Stimulated activated naive CD8-positive, alpha-beta T cell treated with anti-CD3 and anti-CD28 coated beads, Interleukin-15, Interleukin-2, amounts not matched to agents 100 ng/mL and 50 ng/mL, for 24 hours (primary cell): ENCODE measurements around the gene CNNM2.
"Not testable (repeated sequence)": the region's sequence is repeated elsewhere in the genome, so short reads cannot be mapped to it uniquely, and the experiment has no call there.

Experiments
- H3K27ac Mint-ChIP-seq: one replicate; pipeline ENCODE4 v1.8.0; 2021; ENCODE audit warnings: mild to moderate bottlenecking, mixed read lengths
- H3K27me3 Mint-ChIP-seq: one replicate; pipeline ENCODE4 v1.8.0; 2021; ENCODE audit warnings: mixed read lengths
- H3K36me3 Mint-ChIP-seq: one replicate; pipeline ENCODE4 v1.8.0; 2021; ENCODE audit warnings: low read depth, mixed read lengths
- H3K4me1 Mint-ChIP-seq: one replicate; pipeline ENCODE4 v1.8.0; 2021; ENCODE audit warnings: low read depth, mixed read lengths
- H3K4me3 Mint-ChIP-seq: one replicate; pipeline ENCODE4 v1.8.0; 2021; ENCODE audit warnings: mild to moderate bottlenecking, mixed read lengths
- H3K9me3 Mint-ChIP-seq: one replicate; pipeline ENCODE4 v1.8.0; 2021; ENCODE audit warnings: mixed read lengths

Gene CNNM2

DNA sequence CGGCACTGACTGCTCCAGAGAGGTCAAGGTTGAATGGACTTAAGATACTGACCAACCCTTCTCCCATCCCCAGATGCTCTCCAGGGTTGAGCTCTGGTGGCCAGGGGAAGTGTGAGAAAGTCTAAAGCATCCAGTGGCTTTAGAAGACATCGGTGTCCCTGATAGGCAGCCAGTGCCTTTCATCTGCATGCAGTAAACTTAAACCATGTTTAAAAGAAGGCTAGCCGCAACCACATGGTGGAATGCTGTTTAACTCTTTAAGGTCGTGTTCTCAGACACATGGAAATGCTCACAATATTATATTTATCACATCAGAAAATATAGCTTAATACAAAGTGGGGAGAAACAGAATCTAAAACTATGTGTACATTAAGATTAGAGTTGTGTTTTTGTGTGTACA is 137.0 kb downstream of the CNNM2 start:
- H3K9me3 Mint-ChIP-seq: no peaks in the 10 kb centered on the region

DNA sequence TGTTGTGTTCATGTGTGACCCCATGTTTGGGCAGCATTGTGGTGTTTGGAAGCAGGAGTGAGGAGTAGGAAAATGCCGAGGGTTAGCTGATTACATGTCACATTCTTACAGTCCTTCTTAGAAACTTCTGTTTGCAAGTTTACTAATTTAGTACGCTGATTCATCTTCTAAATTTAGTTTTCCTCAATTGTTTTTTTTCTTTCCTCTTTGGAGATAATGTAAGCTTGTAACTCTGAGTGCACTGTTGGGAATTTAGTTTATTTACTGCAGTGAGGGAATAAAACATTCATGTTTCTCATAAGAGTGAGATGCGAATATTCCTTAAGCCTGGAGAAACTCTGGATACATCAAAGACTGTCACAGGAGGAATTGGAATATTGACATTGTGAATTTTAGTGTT is 139.9 kb downstream of the CNNM2 start:
- no peak overlapping the region for H3K27ac Mint-ChIP-seq
- H3K9me3 Mint-ChIP-seq: no peaks in the 10 kb centered on the region
- H3K36me3 Mint-ChIP-seq: peaks cover 6% of the 10 kb centered on the region
- no peak overlapping the region for H3K4me3 Mint-ChIP-seq
- peaks cover 23% of the 10 kb centered on the region for H3K4me1 Mint-ChIP-seq
- no peaks in the 10 kb centered on the region for H3K27me3 Mint-ChIP-seq

More for the DNA sequence above, 137.0 kb downstream of the CNNM2 start:
- no peaks in the 10 kb centered on the region for H3K27me3 Mint-ChIP-seq
- H3K4me1 Mint-ChIP-seq: peaks cover 25% of the 10 kb centered on the region
- H3K27ac Mint-ChIP-seq: no peak overlapping the region
- no peak overlapping the region for H3K4me3 Mint-ChIP-seq
- peaks cover 6% of the 10 kb centered on the region for H3K36me3 Mint-ChIP-seq

DNA sequence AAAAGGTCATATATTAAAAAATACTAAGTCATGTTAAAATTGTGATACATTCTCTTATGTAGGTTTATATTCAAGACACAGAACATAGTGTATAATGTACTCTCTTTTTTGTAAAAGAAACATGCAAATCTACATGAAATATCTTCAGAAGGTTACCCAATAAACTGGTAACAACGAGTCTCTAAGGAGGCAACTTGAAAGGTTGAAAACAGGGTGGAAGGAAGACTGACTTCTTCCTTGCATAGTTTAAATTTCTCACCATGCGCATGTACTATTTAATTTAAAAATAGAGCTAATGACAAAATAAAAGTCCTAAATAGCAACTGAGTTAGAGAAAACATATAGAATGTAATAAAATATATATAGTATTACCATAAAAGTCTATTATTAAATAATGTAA is 142.5 kb downstream of the CNNM2 start:
- Mint-ChIP-seq H3K4me3 (no peak overlapping the region), H3K36me3 (peaks cover 6% of the 10 kb centered on the region), H3K9me3 (no peaks in the 10 kb centered on the region), H3K4me1 (no peaks in the 10 kb centered on the region), H3K27ac (no peak overlapping the region), H3K27me3 (no peaks in the 10 kb centered on the region)

DNA sequence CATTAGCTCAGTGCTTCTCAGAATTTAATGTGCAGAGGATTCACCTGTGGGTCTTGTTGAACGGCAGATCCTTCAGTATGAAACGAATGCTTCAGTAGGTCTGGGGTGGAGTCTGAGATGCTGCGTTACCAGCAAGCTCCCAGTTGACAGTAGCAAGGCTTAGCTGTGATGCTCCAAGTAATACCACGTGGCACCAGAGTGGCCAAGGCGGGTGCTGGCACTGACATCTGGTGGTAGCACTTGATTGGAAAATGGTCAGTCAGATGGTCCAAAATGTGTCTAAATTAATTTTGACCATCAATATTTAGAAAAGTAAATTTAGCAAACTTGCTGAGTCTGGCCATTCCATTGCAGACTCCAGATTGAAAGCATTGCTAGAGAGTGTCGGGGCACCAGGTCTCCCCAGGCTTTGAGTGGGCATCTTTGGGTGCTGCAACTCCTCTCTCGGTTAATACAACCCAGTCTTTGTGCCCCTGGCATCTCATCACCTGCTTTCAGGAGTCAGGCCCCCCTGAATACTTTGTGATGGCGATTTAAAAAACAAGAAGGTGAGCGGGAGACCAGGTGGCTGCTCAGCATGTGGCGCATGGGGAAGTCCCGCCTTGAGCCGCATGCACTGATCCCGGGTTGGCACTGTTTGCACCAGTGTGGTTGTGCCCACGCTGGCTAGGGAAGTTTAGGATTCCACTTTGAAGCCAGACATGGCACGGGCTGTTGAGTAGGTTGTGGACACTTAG is 144.9 kb downstream of the CNNM2 start:
- no peaks in the 10 kb centered on the region for H3K9me3 Mint-ChIP-seq

DNA sequence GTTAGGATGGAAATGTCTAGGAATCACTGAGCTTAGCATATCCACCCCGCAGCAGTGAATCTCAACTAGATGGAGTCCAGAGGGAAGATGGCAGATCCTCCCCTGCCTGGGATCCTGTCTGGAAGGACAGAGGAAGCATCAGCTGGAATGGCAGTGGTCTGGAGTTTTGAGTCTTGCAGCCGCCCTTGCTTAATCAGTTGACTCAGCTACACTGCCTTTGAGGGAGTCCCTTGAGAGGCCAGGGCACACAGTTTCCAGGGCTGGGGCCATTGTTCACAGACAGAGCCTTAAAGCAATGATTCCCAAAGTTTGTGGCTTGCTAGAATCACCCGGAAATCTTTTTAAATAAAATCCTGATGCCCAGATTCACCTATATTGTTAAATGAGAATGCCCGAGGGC is 146.9 kb downstream of the CNNM2 start:
- H3K4me1 Mint-ChIP-seq: peaks cover 8% of the 10 kb centered on the region
- H3K36me3 Mint-ChIP-seq: no peaks in the 10 kb centered on the region

More for the DNA sequence above, 144.9 kb downstream of the CNNM2 start:
- Mint-ChIP-seq H3K4me3 (no peak overlapping the region), H3K27me3 (no peaks in the 10 kb centered on the region), H3K27ac (no peak overlapping the region), H3K4me1 (no peaks in the 10 kb centered on the region), H3K36me3 (no peaks in the 10 kb centered on the region)

DNA sequence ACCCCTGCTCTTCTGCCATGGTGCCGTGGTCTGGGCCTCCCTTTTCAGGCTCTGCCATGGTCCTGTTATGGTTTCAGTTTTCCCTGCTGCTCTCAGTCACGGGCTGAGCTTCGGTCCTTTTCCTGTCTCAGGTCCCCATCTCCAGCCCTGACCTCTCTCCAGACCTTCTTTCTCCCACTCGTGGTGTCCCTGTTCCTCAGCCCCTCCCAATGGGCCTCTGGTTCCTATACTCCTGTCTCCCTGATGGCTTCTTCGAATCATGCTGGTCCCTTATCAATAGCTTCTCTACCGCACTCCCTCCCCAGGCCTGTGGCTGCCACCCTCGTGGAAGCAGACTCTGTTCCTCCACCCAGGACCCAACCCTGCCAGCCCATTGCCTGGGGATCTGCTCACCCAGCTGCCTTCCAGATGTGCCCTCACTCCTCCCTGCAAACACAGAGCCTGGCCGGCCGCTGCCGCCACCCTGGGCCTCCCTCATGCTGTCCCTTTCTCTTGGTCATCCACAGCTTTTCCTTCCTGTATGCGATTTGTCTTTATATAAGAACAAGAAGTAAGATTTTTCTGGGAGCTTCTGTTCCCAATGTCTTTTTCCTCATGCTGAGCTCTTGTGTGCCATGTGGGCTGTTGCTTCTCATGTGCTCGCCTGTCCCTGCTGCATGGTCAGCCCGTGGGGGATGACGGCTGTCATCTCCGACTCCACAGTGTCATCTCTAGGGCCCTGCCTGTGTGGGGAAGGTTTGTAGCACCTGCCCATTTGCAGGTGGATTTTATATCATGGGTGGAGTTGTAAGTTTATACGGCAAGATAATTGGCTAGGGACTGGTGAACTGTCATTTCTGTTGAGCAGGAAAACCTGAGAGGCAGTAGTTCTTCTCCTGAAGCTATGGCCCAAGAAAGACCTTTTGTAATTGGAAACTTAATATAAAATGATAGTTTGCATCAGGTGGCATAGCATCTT is 148.3 kb downstream of the CNNM2 start:
- Mint-ChIP-seq H3K36me3 (no peaks in the 10 kb centered on the region), H3K27me3 (no peaks in the 10 kb centered on the region), H3K4me3 (no peak overlapping the region), H3K9me3 (no peaks in the 10 kb centered on the region), H3K4me1 (peaks cover 20% of the 10 kb centered on the region), H3K27ac (no peak overlapping the region)

More for the DNA sequence above, 146.9 kb downstream of the CNNM2 start:
- H3K27me3 Mint-ChIP-seq: no peaks in the 10 kb centered on the region
- H3K4me3 Mint-ChIP-seq: no peak overlapping the region
- no peak overlapping the region for H3K27ac Mint-ChIP-seq
- H3K9me3 Mint-ChIP-seq: no peaks in the 10 kb centered on the region

DNA sequence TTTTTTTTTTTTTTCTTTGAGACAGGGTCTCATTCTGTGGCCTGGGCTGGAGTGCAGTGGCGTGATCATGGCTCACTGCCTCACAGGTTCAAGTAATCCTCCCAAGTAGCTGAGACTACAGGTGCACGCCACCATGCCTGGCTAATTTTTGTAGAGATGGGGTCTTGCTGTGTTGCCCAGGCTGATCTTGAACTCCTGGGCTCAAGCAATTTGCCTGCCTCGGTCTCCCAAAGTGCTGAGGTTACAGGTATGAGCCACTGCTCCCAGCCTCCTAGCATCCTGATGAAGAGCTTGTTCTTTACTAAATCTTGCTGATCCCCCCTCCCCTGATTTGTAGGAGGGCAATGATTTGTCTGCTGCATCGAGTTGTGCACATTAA is 149.0 kb downstream of the CNNM2 start:
- H3K4me1 Mint-ChIP-seq: peaks cover 20% of the 10 kb centered on the region
- H3K27me3 Mint-ChIP-seq, H3K27ac Mint-ChIP-seq, H3K36me3 Mint-ChIP-seq, H3K4me3 Mint-ChIP-seq, H3K9me3 Mint-ChIP-seq: not testable (repeated sequence)

DNA sequence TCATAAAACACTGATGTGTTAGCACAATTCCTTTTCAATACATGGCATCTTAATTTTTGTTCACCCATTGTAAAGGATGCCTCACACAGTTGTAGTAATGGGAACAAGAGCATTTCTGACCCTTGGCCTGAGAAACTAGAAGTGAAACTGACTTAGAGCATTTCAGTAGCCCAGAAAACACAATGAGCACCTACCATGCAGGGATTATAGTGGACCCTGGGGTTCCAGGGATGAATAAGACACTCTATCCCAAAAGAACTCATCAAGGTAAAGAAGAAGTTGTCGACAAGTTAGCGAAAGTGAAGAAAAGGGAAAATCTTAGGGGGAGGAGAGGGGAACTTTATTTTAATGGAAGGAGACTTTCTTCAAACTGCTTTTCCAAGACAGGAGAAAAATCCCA is 149.4 kb downstream of the CNNM2 start:
- H3K9me3 Mint-ChIP-seq: no peaks in the 10 kb centered on the region
- H3K4me1 Mint-ChIP-seq: peaks cover 20% of the 10 kb centered on the region
- H3K27me3 Mint-ChIP-seq: no peaks in the 10 kb centered on the region
- no peak overlapping the region for H3K4me3 Mint-ChIP-seq
- H3K27ac Mint-ChIP-seq: no peak overlapping the region
- H3K36me3 Mint-ChIP-seq: no peaks in the 10 kb centered on the region

DNA sequence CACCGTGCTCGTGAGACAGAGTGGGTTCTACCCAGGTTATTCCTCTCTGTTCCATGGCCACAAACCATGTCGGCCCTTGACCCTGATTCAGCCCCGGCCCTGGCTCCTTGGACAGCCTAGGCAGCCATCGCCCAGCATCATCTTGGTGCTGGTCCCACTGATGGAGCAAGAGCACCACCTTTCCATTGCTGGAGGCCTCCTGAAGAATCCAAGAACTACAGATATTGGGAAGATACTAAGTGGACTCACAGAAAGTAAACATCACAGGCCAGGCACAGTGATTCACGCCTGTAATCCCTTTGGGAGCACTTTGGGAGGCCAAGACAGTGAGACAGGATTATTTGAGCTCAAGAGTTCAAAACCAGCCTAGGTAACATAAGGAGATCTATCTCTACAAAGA is 149.9 kb downstream of the CNNM2 start:
- Mint-ChIP-seq H3K27ac (no peak overlapping the region), H3K9me3 (no peaks in the 10 kb centered on the region), H3K4me3 (no peak overlapping the region), H3K4me1 (peaks cover 20% of the 10 kb centered on the region), H3K36me3 (no peaks in the 10 kb centered on the region), H3K27me3 (no peaks in the 10 kb centered on the region)

DNA sequence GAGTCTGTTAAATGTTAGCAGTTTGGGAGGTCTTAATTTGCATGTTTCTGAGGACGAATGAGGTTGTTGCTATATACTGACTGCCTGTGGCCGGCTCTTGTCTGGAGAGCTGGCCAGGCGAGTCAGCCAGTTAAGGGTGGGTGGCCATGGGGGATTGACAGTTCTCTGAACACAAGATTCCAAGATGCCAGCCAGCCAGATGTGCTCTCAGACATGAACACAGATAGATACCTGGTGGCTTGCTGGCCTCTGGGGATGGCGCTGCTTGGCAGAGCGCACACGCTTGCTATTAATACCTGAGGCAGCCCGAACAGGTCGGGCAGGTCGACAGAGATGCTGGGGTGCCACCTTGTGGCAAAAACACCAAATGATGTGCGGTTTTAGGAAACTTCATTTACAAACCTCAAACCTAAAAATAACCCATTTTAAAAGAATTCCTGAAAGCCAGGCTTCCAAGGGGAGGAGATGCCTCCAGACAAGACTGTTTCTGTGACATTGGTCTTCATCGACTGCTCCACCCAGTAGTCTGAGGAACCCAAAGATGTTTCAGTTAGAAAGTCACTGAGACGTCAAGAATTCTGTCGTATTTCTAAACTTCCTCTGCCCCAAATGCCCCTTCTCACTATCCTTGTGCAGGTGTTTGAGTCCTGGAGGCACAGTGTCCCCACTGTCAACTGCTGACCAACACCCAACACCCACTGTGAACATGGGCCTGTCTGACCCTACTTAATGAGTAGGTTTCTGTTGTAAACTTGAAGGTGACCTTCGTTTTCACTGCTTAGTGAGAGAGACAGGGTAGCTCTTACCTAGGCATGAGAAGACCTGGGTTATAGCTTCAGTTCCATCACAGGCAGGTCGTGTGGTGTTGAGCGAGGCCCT is 151.6 kb downstream of the CNNM2 start:
- peaks cover 20% of the 10 kb centered on the region for H3K4me1 Mint-ChIP-seq
- no peak overlapping the region for H3K27ac Mint-ChIP-seq

DNA sequence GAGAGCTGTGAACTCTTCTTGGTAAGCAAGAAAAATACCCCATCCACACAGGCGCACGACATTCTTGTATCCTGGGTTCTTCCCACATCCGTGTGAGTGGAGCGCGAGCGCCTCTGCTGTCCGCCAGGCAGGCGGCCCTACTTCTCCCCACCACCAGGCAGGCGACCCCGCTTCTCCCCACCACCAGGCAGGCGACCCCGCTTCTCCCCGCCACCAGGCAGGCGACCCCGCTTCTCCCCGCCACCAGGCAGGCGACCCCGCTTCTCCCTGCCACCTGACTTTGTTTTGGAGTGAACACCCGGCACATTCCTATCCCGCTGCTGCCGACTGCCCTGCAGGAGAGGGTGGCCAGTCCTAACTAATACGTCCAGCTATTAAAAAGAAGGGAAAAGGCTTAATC is 154.2 kb downstream of the CNNM2 start:
- H3K36me3 Mint-ChIP-seq: peaks cover 5% of the 10 kb centered on the region
- H3K9me3 Mint-ChIP-seq: no peaks in the 10 kb centered on the region
- H3K27me3 Mint-ChIP-seq: no peaks in the 10 kb centered on the region
- no peak overlapping the region for H3K27ac Mint-ChIP-seq
- H3K4me3 Mint-ChIP-seq: no peak overlapping the region
- peaks cover 20% of the 10 kb centered on the region for H3K4me1 Mint-ChIP-seq

More for the DNA sequence above, 151.6 kb downstream of the CNNM2 start:
- Mint-ChIP-seq H3K36me3 (no peaks in the 10 kb centered on the region), H3K4me3 (no peak overlapping the region), H3K27me3 (no peaks in the 10 kb centered on the region), H3K9me3 (no peaks in the 10 kb centered on the region)

DNA sequence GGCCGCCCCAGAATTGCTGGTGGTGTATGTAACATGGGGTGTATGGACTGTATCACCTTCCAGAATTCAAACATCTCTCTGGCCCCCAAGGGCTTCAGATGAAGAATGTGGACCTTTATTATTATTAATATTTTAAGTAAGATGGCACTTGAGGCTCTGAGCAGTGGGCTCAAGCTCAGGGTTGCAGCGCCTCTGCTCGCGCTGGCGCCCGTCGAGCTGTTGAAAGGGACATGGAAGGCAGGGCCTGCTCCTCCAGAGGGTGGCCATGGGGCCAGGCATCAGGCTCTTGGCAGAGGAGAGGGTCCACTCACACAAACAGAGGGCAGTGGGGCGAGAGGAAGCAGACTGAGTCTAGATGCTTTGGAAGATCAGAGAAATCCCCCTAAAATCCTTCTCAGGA is 154.8 kb downstream of the CNNM2 start:
- Mint-ChIP-seq H3K9me3 (no peaks in the 10 kb centered on the region), H3K27me3 (no peaks in the 10 kb centered on the region), H3K27ac (no peak overlapping the region), H3K36me3 (peaks cover 11% of the 10 kb centered on the region), H3K4me1 (peaks cover 20% of the 10 kb centered on the region), H3K4me3 (no peak overlapping the region)

DNA sequence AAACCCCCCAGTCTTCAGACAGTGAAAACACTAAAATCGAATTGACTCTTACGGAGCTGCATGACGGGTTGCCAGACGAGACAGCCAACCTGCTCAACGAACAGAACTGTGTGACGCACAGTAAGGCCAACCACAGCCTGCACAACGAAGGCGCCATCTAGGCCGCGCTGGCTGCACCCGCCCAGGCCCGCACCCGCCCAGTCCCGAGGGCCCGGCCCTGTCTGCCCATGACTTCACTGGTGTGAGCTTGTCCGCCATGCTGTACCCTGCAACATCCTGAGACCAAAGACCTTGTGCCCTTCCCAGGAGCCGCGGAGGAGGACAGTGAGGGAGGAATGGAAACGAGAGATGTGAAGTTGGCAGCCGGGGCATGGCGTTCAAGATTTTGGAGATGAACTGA is 158.9 kb downstream of the CNNM2 start:
- Mint-ChIP-seq H3K4me1 (no peaks in the 10 kb centered on the region), H3K27ac (no peak overlapping the region), H3K27me3 (no peaks in the 10 kb centered on the region), H3K36me3 (peaks cover 17% of the 10 kb centered on the region), H3K9me3 (no peaks in the 10 kb centered on the region), H3K4me3 (no peak overlapping the region)

DNA sequence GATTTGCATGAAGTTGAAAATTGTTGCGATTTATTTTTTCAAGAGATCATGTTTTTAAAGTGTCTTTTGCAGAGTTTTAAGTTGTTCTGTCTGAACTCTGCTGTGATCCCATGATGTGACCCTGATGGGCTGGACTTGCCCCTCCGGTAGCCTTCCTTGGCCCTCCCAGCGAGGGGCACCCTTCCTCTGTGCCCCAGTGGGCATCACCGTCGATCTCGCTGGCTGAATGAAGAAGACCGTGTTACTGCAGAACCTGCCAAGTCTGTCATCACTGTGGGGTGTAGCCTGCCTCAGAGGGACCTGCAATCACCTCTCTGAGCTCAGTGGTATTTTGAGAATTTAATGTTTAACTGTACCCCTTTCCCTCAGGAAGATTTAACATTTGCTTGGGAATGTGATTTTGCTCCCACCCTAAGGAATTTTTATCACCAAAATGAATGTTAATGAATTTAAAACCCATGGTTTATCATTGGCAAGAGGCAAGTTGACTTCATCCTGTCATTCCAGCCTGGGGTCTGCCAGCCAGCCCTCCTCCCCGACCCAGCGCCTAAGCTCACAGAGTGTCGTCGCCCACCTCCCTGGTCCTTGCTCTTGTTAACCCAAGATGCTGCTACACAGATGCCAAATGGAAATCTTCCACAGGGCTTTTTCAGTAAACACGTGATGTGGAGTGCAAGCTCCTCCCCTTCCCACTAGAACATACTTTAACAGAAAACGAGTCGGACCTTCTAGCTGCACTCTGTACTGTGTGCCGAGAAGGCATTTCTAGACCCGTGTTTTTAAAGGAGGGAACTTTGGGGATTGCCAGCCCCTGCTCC is 159.6 kb downstream of the CNNM2 start:
- Mint-ChIP-seq H3K4me1 (no peaks in the 10 kb centered on the region), H3K27ac (no peak overlapping the region)

More for the DNA sequence above, 159.6 kb downstream of the CNNM2 start:
- Mint-ChIP-seq H3K36me3 (peaks cover 17% of the 10 kb centered on the region), H3K27me3 (no peaks in the 10 kb centered on the region), H3K4me3 (no peak overlapping the region), H3K9me3 (no peaks in the 10 kb centered on the region)
